ENCODE results near the gene C6orf120.

The C6orf120 gene

DNA sequence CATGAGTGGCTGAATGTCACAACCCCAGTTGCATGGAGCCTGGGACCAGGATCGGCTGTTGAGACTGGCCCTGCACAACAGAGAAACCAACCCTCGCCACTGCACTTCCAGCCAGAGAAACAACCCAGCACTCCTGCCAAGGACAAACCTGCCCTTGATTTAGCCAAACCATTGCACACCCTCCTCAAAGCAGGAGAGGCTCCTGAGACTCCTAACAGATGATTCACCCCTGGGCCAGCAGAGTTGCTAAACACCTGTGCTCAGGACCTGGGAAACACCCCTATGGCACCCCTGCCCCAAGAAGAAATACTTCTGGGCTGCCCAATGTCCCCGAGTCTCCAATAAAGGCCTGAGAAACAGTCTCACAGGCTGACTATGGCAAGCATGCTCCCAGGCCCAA lies 17.9 kb upstream of the C6orf120 start:
- no peak for DNase-seq

DNA sequence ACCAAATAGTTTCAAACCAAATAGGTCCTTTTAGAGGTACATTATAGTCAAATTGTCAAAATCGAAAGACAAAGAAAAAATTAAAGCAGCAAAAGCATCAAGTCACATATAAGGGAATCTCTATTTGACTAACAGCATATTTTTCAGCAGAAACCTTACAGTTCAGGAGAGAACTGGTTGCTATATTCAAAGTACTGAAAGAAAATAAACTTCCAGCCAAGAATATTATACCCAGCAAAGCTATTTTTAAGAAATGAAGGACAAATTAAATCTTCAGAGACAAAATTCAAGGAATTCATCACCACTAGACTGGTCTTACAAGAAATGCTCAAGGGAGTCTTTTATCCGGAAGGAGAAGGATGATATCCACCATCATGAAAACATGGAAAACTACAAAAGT lies 16.1 kb upstream of the C6orf120 start:
- no peak for DNase-seq

DNA sequence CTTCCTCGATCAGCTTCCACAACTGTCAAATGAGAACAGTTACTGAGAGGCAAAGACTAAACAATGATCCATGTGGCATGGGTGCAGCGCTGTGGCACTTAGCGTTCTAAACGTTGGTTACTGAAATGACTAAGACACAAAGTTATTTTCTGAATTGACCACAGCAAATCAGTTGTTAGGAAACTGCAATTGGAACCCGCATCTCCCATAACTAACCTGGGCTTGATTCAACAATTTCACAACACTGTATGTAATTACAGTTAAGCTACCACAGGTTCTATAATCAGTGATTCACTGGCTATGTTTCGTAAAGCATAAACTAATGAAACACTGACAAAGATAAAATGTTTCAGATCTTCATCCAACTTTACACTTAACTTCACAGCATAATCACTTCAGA lies 12.6 kb upstream of the C6orf120 start:
- DNase-seq = no peak

DNA sequence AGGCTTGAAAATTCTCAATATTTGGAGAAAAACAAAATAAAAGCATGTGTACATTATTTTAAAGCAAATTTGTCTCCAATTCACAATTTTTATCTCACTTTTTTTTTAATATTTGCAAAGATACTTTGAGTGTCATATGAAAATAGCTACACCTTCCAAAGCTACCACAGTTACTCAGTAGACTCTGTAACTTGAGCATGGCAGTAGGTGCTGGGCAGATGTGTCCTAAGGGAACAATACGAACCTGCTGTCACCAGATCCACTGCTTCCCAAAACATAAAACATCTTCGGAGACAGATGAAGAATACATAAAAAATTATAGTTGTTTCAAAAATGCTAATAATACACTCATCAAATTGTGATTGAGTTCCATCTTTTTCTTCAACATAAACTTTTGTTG lies 10.7 kb upstream of the C6orf120 start:
- no peak for DNase-seq

DNA sequence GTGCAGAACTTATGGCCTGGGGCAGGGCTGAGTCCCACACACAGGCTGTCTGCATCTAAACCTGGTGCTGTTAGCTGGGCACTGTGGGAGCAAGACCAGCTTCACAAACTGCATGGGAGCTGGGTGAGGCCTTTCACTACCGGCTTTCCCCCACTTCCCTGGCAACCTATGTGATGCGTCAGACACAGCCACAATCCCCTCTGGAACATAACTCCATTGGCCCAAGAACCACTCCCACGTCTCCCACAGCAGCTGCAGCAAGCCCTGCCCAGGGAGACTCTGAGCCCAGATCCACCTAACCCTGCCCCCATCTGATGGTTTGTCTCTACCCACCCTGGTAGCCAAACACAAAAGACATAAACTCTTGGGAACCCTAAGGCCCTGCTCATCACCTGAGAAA lies 9.4 kb upstream of the C6orf120 start:
- no peak for DNase-seq

DNA sequence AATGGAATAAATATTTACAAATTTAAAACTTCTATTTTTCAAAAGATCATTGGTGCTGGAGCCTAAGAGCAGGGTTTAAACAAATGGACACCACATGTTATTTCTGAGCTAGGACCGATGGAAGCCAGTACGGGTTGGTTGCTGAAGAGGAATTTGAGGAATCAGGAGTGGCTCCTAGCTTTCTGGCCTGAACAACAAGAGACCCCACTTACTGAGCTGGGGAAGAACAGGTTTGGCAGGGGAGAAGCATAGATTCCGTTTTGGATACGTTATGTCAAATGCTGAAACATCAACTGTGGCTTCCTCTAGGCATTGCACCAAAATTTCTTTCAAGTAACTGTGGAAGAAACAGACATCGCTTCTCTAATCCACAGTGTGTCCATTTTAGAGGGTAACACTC lies 6.8 kb upstream of the C6orf120 start:
- DNase-seq = no peak

DNA sequence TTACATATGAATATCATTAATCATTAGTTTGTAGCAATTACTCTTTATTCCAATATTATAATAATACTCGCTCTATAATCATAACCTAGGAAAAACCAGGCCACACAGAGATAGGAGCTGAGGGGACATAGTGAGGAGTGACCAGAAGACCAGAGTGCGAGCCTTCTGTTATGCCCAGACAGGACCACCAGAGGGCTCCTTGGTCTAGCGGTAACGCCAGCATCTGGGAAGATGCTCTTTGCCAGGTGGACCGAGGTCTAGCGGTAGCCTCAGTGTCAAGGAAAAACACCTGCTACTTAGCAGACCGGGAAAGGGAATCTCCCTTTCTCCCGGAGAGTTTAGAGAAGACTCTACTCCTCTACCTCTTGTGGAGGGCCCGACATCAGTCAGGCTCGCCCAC lies 4.8 kb upstream of the C6orf120 start:
- peak; percentile 47 for DNase-seq

DNA sequence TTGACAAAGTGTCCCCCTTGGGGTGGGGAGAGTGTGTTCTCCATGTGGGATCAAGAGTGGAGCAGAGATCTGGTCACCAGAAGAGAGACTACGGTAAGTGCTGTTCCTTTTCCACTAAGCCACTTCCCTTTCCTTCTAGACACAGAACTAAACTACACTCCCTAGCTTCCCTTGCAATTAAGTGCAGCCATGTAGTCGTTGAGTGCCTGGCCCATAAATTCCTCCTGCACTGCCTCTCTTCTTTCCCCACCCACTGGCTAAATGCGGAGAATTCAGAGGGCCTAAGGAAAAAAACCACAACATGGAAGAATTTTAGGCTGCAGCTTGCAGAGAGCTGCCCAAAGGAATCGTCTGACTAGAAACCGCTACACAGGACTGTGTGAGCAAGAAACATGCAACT lies 1.6 kb upstream of the C6orf120 start:
- DNase-seq = no peak

DNA sequence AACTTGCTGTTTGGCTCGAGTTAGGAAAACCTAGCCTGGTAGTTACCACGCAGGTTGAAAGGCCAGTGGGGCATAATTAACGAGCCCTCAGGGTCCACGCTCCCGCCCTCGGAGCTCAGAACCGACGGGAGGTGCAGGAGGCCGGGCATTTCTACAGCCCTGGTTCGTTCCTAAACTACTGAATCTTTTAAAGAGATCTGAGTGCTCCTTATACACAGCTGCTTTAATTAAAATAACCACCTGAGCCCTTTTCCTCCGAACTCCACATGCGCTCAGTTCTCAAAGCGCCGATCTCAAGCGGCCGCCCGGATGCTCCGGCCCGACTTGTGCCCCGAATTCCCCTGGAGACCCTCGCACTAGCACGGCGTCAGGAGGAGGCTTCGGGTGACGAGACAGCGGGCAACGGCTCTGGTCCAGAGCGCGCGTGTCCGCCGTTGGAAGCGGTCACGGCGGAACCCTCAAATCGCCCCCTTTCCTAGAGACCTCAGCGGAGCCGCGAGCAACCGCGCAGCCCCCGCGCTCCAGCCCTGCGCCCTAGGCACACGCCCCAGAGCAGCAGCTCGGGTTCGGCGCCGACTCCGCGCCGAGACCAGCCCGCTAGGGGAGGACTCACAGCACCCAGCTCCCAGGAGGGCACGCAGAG lies 494 bp upstream of the C6orf120 start:
- DNase-seq = peak; percentile 43

DNA sequence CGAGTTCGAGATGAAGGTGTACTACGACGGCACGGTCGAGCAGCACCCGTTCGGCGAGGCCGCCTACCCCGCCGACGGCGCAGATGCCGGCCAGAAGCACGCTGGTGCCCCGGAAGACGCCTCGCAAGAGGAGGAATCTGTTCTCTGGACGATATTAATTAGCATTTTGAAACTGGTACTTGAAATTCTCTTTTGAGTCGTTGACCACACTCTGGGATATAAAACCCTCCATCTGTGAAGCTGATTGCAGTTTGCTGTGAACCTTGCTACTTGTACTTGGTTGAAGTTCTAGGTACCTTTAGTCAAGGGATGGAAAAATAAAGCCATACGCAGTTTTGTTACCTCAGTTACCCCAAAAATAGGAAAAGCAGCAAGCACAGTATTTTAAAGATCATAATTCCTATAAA lies 917 bp downstream of the C6orf120 start:
- no peak for DNase-seq

DNA sequence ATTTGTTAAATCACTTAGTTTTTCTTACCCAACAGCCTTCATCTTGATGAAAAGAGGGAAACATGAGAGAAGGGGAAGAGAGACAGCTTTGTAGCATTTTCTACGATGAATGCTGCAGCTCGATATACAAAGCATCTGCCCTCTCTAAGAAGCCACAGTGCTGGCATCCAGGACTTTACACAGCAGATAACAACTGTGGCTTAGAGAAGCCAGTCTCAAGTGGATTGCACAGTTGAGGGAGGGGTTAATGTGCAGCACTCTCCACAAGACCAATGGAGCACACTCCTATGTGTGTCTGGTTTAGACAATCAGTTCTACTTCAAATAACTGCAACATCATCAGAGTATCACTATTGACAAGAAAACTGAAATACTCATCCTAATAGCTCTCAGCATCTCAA lies 5.8 kb downstream of the C6orf120 start:
- no peak for DNase-seq

DNA sequence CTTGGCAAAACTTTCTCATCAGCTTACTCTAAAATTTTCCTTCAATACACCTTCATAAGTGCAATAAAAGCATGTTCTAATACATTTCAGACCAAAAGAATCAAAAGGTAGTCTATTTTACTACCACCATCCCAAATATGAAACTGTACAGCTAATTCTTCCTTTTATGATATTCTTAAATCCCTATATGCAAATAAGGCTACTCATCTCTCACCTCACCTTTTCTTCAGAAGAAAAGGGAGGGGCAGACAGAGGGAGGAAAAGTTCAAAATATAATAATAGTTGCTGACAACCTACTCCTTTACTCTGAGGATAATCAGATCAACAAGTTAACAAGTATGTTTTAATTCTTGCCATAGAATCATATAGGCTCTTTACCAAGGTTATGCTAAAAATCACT lies 7.4 kb downstream of the C6orf120 start:
- DNase-seq = no peak

DNA sequence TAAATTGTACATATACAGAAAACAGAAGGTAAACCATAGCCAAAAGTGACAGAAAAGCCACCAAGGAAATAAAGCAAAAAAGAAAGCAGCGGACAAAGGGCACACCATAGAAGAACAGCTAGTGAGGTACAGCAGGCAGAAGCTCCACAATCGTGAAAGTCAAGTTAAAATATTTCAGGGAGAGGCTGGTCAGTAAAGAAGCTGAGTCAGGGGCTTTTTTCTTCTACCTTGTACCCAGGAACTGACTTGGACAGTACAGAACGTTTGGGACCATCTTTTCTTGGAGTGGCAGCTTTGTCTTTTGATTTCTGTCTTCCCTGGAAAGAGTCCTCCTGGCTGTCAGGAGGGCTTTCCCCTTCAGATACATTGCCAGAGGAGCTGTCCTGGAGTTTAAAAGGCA lies 8.1 kb downstream of the C6orf120 start:
- DNase-seq = no peak

DNA sequence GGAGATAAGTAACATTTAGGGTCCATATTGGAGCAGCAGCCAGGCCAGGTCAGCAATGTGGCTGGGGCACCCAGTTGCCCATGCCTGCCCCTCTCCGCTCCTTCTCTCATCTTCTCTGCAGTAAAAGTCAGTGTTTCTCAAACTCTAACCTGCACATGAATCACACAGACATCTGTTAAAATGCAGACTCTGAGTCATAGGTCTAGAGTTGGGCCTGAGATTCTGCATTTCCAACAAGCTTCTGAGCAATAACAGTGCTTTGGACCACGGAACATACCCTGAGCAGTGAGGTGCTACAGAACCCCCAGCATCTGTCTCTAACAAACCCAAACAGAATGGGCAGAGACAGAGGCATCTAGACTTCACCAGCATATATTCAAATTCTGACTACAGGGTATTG lies 12.3 kb downstream of the C6orf120 start:
- no peak for DNase-seq

DNA sequence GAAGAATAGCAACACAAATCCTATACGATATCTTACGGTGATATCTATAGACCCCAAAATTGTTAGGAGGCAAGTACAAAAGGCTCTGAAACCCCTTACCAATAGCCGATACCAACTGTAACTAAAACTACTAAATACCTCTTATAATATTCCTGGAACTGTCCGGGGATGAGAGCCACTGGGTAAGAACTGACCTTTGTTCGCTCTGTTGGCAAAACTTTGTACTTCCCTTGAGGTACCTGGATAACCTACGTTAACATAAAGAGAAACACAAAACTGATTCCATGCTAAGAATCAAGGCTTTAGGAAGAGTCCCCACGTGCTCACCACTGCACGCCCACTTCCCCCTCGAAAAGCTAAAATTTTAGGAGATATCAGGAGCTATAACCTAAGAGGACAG lies 12.7 kb downstream of the C6orf120 start:
- DNase-seq = no peak

DNA sequence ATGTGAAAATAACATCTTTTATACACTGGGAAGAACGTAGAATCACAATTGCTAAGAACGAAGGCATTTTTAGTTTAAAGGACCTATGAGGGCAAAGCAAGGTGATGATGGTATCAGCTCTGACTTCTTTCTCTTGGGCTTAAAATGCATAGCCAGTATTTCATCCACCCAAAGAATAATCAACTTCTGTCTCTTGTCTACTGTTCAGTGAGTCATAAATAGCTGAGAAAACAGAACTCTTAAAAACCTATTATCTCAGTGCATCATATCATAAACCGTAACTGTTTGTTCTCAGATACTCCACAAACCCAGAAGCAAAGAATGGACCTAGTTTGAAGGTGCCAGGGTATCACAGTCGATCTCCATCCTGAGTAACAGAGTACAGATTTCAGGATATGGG lies 17.2 kb downstream of the C6orf120 start:
- DNase-seq = no peak

DNA sequence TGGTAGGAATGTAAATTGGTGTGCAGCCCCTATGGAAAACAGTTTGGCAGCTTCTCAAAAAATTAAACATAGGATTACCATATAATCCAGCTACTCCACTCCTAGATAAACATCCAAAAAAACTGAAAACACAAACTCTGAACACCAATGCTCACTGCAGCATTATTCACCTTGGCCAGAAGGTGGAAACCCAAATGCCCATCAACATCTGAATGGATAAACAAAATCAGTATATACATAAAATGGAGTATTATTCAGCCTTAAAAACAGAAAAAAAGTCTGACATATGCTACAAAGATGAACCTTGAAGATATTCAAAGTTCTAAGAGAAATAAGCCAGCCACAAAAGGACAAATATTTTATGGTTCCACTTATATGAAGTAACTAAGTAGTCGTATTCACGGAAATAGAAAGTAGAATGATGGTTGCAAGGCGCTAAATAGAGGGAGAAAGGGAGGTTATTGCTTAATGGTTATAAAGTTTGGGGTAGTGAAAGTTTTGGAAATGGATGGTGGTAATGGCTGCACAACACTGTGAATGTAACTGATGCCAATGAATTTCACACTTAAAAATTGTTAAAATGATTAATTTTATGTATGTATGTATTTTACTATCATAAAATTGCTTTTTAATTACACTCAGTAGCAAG lies 18.4 kb downstream of the C6orf120 start:
- DNase-seq = no peak

DNA sequence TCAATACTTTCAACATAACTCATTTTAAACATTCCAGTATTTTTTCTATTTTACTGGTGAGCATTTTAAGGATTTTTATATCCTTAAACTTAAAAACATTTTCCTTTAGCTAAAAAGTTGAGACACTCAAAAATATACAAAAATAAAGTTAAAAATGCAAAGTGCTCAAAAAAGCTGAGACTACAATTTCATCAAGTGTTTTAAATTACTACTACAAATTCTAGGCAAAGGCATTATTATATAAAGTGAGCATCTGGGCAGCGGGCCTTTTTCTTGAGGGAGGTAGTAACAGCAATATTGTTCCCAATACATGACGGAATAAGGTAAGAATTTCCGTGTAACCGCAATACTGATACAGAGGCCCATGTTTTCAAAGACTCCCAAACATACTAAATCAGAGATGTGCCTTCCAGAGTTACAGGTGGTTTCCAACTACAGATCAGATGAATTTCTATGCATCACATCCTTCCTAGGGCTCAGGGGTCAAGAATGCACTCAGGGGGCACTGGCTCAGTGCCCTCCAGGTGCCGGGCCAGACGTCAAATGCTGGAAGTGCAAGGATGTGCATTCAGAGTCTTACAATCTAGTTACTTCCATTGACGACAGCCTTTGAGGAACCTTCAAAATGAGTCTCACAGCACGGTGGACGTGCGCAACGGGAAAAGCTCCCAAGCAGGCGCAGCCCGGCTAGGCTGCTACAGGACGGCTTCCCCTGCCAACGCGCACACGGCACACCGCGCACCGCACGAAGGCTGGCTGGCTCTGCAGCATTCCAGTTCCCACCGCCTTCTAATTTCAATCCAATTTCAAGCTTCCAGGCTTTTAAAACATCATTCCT lies 20.7 kb downstream of the C6orf120 start:
- peak; percentile 58 for DNase-seq

DNA sequence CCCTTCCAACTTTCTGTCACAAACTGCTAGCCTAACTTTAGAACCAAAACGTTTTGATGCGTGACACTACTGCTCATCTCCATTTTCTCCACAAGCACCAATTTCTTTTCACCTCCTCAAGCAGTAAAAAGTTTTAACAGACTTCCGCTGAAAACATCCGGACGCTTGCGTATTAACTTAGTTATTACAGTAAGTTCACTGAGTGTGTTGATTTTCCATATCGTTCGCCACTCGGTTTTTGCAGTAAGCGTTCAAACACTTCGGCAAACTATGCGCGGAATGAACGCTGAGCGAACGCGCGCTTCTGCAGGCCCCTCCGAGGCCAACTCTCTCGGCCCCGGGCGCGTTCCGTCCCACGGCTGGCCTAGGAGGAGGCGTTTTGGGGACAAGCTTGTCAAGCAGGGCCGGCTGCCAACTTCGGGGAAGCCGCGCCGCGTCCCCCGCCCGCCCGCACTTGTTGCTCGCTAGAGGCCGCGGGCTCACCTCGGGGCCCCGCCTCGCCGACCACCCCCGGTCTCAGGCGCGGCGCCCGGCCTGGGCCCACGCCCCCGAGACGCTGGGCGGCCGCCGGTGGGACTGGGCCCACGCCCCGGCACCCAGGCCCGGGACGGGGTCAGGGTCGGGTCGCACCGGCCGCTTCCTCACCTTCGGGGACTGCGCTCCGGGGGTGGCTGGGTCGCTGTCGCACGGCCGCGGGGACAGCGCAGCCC lies 21.4 kb downstream of the C6orf120 start:
- DNase-seq = peak; percentile 72

DNA sequence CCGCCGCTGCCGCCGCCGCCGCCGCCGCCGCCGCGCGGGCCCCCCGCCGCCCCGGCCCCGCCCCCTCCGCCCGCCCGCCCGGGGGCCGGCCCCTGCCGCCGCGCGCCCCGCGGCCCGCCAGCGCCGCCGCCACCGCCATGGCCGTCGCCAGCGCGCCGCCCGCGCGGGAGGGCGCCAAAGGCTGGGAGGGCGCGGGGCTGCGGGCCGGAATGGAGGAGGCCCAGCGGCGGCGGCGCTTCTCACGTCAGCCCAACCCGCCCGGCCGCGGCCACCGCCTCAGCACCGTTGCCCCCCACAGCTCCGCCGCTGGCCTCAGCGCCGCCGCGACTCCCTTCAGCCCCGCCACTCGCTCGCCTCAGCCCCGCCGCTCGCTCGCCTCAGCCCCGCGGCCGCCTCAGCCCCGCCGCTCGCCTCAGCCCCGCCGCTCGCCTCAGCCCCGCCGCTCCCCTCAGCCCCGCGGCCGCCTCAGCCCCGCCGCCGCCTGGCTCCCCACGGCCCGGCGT lies 22.1 kb downstream of the C6orf120 start:
- peak; percentile 50 for DNase-seq

DNA sequence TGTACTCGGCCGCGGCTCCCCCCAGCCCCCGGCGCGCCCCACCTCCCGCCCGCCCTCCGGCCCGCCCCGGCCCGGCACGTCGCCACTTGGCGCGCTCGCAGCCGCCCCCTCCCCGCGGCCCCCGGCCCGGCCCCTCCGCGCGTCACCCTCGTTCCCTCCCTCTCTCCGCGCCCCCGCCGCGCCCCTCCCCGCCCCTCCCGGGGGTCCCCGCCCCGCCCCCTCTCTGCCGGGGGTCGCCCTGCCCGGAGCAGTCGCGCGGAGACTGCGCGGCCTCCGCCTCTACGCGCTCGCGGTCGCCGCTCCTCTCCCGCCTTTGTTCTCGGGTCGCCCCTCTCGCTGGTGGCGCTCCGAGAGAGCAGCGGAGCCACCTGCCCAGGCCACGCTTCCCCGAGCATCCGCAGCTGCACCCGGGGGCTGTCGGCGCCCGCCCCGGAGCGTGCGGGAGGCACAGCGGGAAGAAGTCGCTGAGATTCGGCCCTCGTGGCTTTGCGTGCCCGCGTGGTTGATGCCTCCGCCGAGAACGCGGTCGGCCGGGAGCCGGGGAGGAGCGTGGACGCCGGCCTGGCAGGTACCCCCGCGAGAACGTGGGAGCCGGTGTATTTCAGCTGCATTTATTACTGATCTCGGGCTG lies 22.7 kb downstream of the C6orf120 start, which contains the start of gene PHF10:
Gene PHF10, minus strand, starts transcription at position 7 of the 631 bp plus-strand sequence. CDS start 569 bp downstream, outside the sequence.
- DNase-seq = peak; percentile 74

Data from stimulated activated CD8-positive, alpha-beta memory T cell treated with anti-CD3 and anti-CD28 coated beads, Interleukin-4, amount 100 ng/mL, for 48 hours (primary cell).